ENCODE data around the gene POLRMT. TPM values are rescaled to one million over a fixed set of nuclear protein-coding genes. Genes with fewer than 3 reads are reported as not detected.
"Not testable (repeated sequence)": the region's sequence is repeated elsewhere in the genome, so short reads cannot be mapped to it uniquely, and the experiment has no call there.

The POLRMT gene
- total RNA-seq, 4 donors from 2014 or later = 43.9 to 83.4 (median 73.8) TPM

DNA sequence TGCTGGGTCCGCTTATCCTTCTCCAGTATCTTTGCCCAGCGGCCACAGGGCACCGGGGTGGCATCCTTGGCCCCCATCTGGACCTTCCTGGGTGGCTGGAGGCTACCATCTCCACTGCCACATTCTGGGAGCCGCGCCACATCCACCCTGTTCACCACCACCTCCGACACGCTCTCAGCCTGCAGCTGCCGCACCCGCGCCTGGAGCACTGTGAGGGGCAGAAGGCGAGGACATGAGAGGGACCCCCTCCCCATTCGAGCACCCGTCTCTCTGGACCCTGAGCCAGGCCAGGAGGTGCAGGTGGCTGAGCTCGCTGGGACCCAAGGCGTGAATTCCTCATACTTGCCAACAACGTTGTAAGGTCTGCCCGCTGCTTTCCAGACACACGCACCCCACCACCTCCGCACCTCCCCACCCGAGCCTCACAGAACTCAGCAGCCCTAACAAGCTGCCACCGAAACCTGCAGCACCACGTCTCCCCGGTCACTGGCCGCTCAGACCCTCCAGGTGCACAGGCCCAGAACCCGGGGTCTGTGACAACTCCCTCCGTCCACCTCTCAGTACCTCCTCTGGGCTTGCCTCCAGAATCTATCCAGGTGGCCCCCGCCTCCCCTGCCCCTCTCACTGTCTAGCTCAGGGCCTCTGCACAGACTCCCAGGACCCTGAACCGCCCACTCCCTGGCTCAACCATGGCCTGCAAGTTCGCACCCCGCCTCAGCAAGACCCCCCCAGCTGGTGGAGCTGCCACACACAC is 3.2 kb downstream of the POLRMT start:
- ATAC-seq = no peak
- in situ Hi-C loops (cut with MboI; ENCODE audit: low sequenced_read_pairs in 4 of 4) = no loop called here
- Histone ChIP-seq H3K36me3 (peaks cover 0 to 36% of the 10 kb centered on the region in 2 donors), H3K27me3 (no peaks in the 10 kb centered on the region), H3K4me3 (no peak overlapping the region), H3K27ac (no peak overlapping the region), H3K4me1 (peaks cover 10 to 25% of the 10 kb centered on the region in 2 donors), H3K9me3 (no peaks in the 10 kb centered on the region)
- TF ChIP-seq POLR2A (IDR thresholded peaks at IDR 0.05) = no peak
- TF ChIP-seq, protein P1, sequence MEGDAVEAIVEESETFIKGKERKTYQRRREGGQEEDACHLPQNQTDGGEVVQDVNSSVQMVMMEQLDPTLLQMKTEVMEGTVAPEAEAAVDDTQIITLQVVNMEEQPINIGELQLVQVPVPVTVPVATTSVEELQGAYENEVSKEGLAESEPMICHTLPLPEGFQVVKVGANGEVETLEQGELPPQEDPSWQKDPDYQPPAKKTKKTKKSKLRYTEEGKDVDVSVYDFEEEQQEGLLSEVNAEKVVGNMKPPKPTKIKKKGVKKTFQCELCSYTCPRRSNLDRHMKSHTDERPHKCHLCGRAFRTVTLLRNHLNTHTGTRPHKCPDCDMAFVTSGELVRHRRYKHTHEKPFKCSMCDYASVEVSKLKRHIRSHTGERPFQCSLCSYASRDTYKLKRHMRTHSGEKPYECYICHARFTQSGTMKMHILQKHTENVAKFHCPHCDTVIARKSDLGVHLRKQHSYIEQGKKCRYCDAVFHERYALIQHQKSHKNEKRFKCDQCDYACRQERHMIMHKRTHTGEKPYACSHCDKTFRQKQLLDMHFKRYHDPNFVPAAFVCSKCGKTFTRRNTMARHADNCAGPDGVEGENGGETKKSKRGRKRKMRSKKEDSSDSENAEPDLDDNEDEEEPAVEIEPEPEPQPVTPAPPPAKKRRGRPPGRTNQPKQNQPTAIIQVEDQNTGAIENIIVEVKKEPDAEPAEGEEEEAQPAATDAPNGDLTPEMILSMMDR (IDR thresholded peaks at IDR 0.05 in 4 of 5, conservative IDR thresholded peaks at IDR 0.05 in 1 of 5) = no peak
- intact Hi-C loops (cut with DNase I; ENCODE audit: low total_unique reads) = loop anchor here (5.0 kb wide), 2 partner anchors 123 to 167 kb away; partner anchors contain the start of genes PTBP1 and TPGS1
- DNase-seq = no peak

DNA sequence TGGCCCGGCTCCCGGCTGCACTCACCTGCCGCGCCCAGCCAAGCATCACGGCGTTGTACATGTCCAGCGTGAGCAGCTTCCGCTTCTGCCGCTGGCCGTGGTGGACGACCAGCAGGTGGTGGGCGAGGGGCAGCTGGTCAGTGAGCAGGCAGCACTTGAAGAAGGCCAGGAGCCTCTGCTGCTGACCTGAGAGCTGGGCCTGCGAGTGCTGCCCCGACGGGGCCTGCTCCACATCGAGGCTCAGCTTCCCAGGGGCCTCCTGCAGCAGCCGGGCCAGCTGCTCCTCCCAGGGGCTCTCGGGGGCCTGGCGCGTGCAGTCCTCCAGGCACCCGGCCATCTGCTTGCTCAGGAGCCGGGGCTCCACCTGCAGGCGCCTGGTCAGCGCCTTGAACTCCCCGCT is 3.8 kb downstream of the POLRMT start:
- Histone ChIP-seq H3K4me1 (peaks cover 10 to 24% of the 10 kb centered on the region in 2 donors), H3K36me3 (peaks cover 0 to 40% of the 10 kb centered on the region in 2 donors)
- H3K4me3 ChIP-seq; H3K27me3 ChIP-seq; H3K9me3 ChIP-seq; H3K27ac ChIP-seq; ATAC-seq; DNase-seq; intact Hi-C loops (cut with DNase I; ENCODE audit: low total_unique reads); in situ Hi-C loops (cut with MboI; ENCODE audit: low sequenced_read_pairs in 4 of 4): not testable (repeated sequence)

DNA sequence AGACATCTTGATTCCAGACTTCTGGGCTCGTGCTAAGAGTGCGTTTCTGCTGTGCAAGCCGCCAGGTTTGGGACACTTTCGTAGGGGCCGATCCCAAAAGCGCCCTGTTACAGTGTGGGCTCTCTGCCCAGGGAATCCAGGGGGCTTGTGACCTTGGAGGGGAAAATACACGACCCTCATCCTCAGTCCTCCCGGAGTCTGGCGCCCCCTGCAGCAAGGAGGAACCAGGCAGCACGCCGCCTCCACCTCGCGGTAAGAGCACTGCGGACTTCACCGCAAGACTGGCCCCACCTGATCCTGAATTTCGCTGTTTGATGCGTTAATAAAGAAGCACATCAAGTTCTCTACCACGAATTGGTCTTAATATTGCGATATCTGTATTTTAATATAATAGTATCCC is 5.2 kb downstream of the POLRMT start:
- Histone ChIP-seq H3K4me3 (no peak overlapping the region), H3K27ac (no peak overlapping the region), H3K36me3 (peaks cover 0 to 52% of the 10 kb centered on the region in 2 donors), H3K9me3 (no peaks in the 10 kb centered on the region), H3K4me1 (peaks cover 4 to 16% of the 10 kb centered on the region in 2 donors), H3K27me3 (no peaks in the 10 kb centered on the region)
- ATAC-seq (no peak), DNase-seq (no peak)
- TF ChIP-seq, protein P1 (IDR thresholded peaks at IDR 0.05 in 4 of 5, conservative IDR thresholded peaks at IDR 0.05 in 1 of 5) = peak in 1 of 5 experiments; percentile 13
- no peak for TF ChIP-seq POLR2A (IDR thresholded peaks at IDR 0.05)
- intact Hi-C loops (cut with DNase I; ENCODE audit: low total_unique reads) = no loop called here
- in situ Hi-C loops (cut with MboI; ENCODE audit: low sequenced_read_pairs in 4 of 4) = no loop called here

DNA sequence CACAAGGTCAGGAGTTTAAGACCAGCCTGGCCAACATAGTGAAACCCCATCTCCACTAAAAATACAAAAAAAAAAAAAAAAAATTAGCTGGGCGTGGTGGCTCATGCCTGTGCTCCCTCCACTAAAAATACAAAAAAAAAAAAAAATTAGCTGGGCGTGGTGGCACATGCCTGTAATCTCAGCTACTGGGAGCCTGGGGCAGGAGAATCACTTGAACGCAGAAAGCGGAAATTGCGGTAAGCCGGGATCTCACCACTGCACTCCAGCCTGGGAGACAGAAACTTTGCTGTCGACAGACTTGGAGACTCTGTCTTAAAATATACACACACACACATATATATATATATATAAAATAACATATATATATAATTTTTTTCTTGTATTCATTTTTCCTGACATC is 6.8 kb downstream of the POLRMT start:
- peaks cover 0 to 65% of the 10 kb centered on the region in 2 donors for H3K36me3 ChIP-seq

DNA sequence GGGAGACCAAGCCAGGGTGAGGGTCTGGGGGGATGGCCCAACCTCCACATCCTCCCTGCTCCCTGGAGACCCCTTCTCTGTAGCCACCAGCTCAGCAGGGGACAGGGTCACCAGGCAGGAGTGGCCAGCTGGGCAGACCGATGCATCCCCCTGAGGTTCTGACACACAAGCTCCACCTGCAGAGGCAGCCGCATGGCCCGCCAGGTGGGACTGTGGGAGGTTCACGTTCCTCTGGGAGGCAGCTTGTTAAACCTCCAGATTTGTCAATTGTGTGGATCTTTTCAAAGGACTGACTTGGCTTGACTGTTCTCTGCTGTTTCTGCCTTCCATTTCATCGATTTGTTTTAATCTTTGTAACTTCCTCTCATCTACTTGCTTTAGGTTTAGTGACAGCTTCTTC is 8.1 kb downstream of the POLRMT start:
- DNase-seq (no peak), ATAC-seq (no peak)
- no peak overlapping the region for H3K27ac ChIP-seq
- no peak overlapping the region for H3K4me3 ChIP-seq
- no peaks in the 10 kb centered on the region for H3K9me3 ChIP-seq
- H3K36me3 ChIP-seq = peaks cover 0 to 63% of the 10 kb centered on the region in 2 donors
- in situ Hi-C loops (cut with MboI; ENCODE audit: low sequenced_read_pairs in 4 of 4) = no loop called here
- peaks cover 0 to 2% of the 10 kb centered on the region in 2 donors for H3K4me1 ChIP-seq
- intact Hi-C loops (cut with DNase I; ENCODE audit: low total_unique reads) = no loop called here
- H3K27me3 ChIP-seq = no peaks in the 10 kb centered on the region
- no peak for TF ChIP-seq POLR2A (IDR thresholded peaks at IDR 0.05)
- TF ChIP-seq, protein P1 (IDR thresholded peaks at IDR 0.05 in 4 of 5, conservative IDR thresholded peaks at IDR 0.05 in 1 of 5) = no peak

More for the DNA sequence above, 6.8 kb downstream of the POLRMT start:
- in situ Hi-C loops (cut with MboI; ENCODE audit: low sequenced_read_pairs in 4 of 4); H3K4me1 ChIP-seq; H3K27me3 ChIP-seq; ATAC-seq; DNase-seq; H3K4me3 ChIP-seq; H3K9me3 ChIP-seq; intact Hi-C loops (cut with DNase I; ENCODE audit: low total_unique reads); H3K27ac ChIP-seq: not testable (repeated sequence)
